Measurements from ENCODE around the gene VEGFA.

The VEGFA gene

DNA sequence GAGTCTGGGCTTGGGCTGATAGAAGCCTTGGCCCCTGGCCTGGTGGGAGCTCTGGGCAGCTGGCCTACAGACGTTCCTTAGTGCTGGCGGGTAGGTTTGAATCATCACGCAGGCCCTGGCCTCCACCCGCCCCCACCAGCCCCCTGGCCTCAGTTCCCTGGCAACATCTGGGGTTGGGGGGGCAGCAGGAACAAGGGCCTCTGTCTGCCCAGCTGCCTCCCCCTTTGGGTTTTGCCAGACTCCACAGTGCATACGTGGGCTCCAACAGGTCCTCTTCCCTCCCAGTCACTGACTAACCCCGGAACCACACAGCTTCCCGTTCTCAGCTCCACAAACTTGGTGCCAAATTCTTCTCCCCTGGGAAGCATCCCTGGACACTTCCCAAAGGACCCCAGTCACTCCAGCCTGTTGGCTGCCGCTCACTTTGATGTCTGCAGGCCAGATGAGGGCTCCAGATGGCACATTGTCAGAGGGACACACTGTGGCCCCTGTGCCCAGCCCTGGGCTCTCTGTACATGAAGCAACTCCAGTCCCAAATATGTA is 957 bp upstream of the VEGFA start:
- Histone ChIP-seq H3K36me3 (ENCODE audit: insufficient read depth, low read length) (no peaks in the 10 kb centered on the region), H3K4me2 (ENCODE audit: low read length) (peak overlapping the region; percentile 97), H3K4me3 (ENCODE audit: low read length) (no peak overlapping the region), H3K9ac (ENCODE audit: low read depth, low read length) (no peak overlapping the region), H3K4me1 (ENCODE audit: control insufficient read depth, insufficient read depth, low read length) (peaks cover 29% of the 10 kb centered on the region), H3K27me3 (ENCODE audit: control insufficient read depth, insufficient read depth, low read length) (peaks cover 9% of the 10 kb centered on the region), H3K9me3 (replicated peaks; ENCODE audit: low read length) (no peaks in the 10 kb centered on the region)

- Histone ChIP-seq H3K4me3 (ENCODE audit: low read length) (peak overlapping the region; percentile 93), H3K9ac (ENCODE audit: low read depth, low read length) (peak overlapping the region; percentile 87), H3K4me1 (ENCODE audit: control insufficient read depth, insufficient read depth, low read length) (peaks cover 43% of the 10 kb centered on the region), H3K27me3 (ENCODE audit: control insufficient read depth, insufficient read depth, low read length) (peaks cover 1% of the 10 kb centered on the region), H3K36me3 (ENCODE audit: insufficient read depth, low read length) (peaks cover 3% of the 10 kb centered on the region), H3K4me2 (ENCODE audit: low read length) (peak overlapping the region; percentile 97), H3K9me3 (replicated peaks; ENCODE audit: low read length) (no peaks in the 10 kb centered on the region)
These were observed 580 bp downstream of the VEGFA start for GRCh38 chr6:43770372-43771209.

GRCh38 chr6:43771210-43771857 is 1.3 kb downstream of the VEGFA start:
- Histone ChIP-seq H3K4me2 (ENCODE audit: low read length) (peak overlapping the region; percentile 97), H3K4me3 (ENCODE audit: low read length) (peak overlapping the region; percentile 93), H3K9me3 (replicated peaks; ENCODE audit: low read length) (no peaks in the 10 kb centered on the region), H3K27me3 (ENCODE audit: control insufficient read depth, insufficient read depth, low read length) (no peaks in the 10 kb centered on the region), H3K9ac (ENCODE audit: low read depth, low read length) (peak overlapping the region; percentile 87), H3K4me1 (ENCODE audit: control insufficient read depth, insufficient read depth, low read length) (peaks cover 44% of the 10 kb centered on the region), H3K36me3 (ENCODE audit: insufficient read depth, low read length) (peaks cover 5% of the 10 kb centered on the region)

GRCh38 chr6:43771858-43772680 is 2.1 kb downstream of the VEGFA start:
- Histone ChIP-seq H3K9me3 (replicated peaks; ENCODE audit: low read length) (no peaks in the 10 kb centered on the region), H3K36me3 (ENCODE audit: insufficient read depth, low read length) (peaks cover 12% of the 10 kb centered on the region), H3K4me1 (ENCODE audit: control insufficient read depth, insufficient read depth, low read length) (peaks cover 44% of the 10 kb centered on the region), H3K9ac (ENCODE audit: low read depth, low read length) (peak overlapping the region; percentile 87), H3K4me3 (ENCODE audit: low read length) (peak overlapping the region; percentile 93), H3K27me3 (ENCODE audit: control insufficient read depth, insufficient read depth, low read length) (no peaks in the 10 kb centered on the region), H3K4me2 (ENCODE audit: low read length) (peak overlapping the region; percentile 97)

- H3K9me3 ChIP-seq (replicated peaks; ENCODE audit: low read length) = no peaks in the 10 kb centered on the region
- H3K4me3 ChIP-seq (ENCODE audit: low read length) = peak overlapping the region; percentile 93
- H3K36me3 ChIP-seq (ENCODE audit: insufficient read depth, low read length) = peaks cover 17% of the 10 kb centered on the region
- H3K4me1 ChIP-seq (ENCODE audit: control insufficient read depth, insufficient read depth, low read length) = peaks cover 44% of the 10 kb centered on the region
- no peaks in the 10 kb centered on the region for H3K27me3 ChIP-seq (ENCODE audit: control insufficient read depth, insufficient read depth, low read length)
- peak overlapping the region; percentile 87 for H3K9ac ChIP-seq (ENCODE audit: low read depth, low read length)
- peak overlapping the region; percentile 97 for H3K4me2 ChIP-seq (ENCODE audit: low read length)
These were observed 2.7 kb downstream of the VEGFA start for GRCh38 chr6:43772681-43773049.

DNA sequence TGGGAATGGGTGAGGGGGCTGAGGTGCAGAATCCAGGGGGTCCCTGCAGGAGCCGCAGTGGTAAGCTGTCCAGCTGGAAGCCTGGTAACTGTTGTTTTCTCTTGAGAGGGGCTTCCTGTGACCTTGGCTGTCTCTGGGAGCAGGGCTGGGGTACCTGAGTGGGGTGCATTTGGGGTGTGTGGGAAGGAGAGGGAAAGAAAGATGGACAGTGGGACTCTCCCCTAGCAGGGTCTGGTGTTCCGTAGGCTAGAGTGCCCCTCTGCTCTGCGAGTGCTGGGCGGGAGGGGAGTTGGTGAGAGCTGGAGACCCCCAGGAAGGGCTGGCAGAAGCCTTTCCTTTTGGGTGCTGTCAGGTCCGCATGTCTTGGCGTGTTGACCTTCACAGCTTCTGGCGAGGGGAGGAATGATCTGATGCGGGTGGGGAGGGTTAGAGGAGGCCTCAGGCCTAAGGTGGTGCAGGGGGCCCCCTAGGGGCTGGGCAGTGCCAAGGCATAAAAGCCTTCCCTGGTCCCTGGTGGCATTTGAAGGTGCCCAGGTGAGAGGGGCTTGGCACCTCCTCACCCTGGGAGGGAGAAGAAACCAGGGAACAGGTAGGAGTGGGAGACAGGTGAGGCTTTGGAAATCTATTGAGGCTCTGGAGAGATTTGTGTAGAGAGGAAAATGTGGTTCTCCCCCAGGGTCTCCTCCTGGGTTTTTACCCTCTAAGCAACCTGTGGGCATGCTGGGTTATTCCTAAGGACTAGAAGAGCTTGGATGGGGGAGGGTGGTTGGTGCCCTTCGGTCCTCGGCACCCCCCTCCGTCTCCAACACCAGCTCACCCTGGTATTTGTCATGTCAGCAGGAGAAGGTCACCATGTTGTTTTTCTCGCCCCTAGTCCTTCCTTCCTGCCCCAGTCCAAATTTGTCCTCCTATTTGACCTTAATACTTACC is 3.3 kb downstream of the VEGFA start:
- H3K9me3 ChIP-seq (replicated peaks; ENCODE audit: low read length) = no peaks in the 10 kb centered on the region
- H3K9ac ChIP-seq (ENCODE audit: low read depth, low read length) = peak overlapping the region; percentile 87
- H3K4me1 ChIP-seq (ENCODE audit: control insufficient read depth, insufficient read depth, low read length) = peaks cover 44% of the 10 kb centered on the region
- peaks cover 24% of the 10 kb centered on the region for H3K36me3 ChIP-seq (ENCODE audit: insufficient read depth, low read length)
- peak overlapping the region; percentile 97 for H3K4me2 ChIP-seq (ENCODE audit: low read length)
- peak overlapping the region; percentile 93 for H3K4me3 ChIP-seq (ENCODE audit: low read length)
- no peaks in the 10 kb centered on the region for H3K27me3 ChIP-seq (ENCODE audit: control insufficient read depth, insufficient read depth, low read length)

GRCh38 chr6:43773980-43774775 is 4.2 kb downstream of the VEGFA start:
- Histone ChIP-seq H3K4me3 (ENCODE audit: low read length) (peak overlapping the region; percentile 93), H3K27me3 (ENCODE audit: control insufficient read depth, insufficient read depth, low read length) (no peaks in the 10 kb centered on the region), H3K36me3 (ENCODE audit: insufficient read depth, low read length) (peaks cover 33% of the 10 kb centered on the region), H3K4me2 (ENCODE audit: low read length) (peak overlapping the region; percentile 97), H3K4me1 (ENCODE audit: control insufficient read depth, insufficient read depth, low read length) (peaks cover 37% of the 10 kb centered on the region), H3K9me3 (replicated peaks; ENCODE audit: low read length) (no peaks in the 10 kb centered on the region), H3K9ac (ENCODE audit: low read depth, low read length) (no peak overlapping the region)

GRCh38 chr6:43774776-43775534 is 4.9 kb downstream of the VEGFA start:
- H3K36me3 ChIP-seq (ENCODE audit: insufficient read depth, low read length) = peaks cover 39% of the 10 kb centered on the region
- peak overlapping the region; percentile 93 for H3K4me3 ChIP-seq (ENCODE audit: low read length)
- peaks cover 35% of the 10 kb centered on the region for H3K4me1 ChIP-seq (ENCODE audit: control insufficient read depth, insufficient read depth, low read length)

DNA sequence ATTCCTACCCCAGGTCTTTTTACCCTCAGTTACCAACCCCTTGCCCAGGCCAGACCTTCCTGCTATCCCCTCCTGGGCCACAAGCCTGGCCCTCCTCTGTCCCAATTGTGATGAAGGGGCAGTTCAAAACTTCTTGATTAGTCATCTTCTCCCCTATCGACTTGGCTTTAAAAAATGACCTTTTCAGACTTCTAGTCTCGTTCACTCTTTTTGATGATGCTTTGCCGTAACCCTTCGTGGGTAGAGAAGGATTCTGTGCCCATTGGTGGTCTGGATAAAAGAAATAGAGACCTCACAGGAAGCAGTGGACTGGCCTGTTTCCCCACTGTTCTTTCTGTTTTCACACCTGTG is 5.5 kb downstream of the VEGFA start:
- H3K4me3 ChIP-seq (ENCODE audit: low read length) = no peak overlapping the region
- H3K4me1 ChIP-seq (ENCODE audit: control insufficient read depth, insufficient read depth, low read length) = peaks cover 35% of the 10 kb centered on the region
- H3K9ac ChIP-seq (ENCODE audit: low read depth, low read length) = no peak overlapping the region
- peaks cover 44% of the 10 kb centered on the region for H3K36me3 ChIP-seq (ENCODE audit: insufficient read depth, low read length)
- no peaks in the 10 kb centered on the region for H3K9me3 ChIP-seq (replicated peaks; ENCODE audit: low read length)
- no peaks in the 10 kb centered on the region for H3K27me3 ChIP-seq (ENCODE audit: control insufficient read depth, insufficient read depth, low read length)
- H3K4me2 ChIP-seq (ENCODE audit: low read length) = peak overlapping the region; percentile 97

More at GRCh38 chr6:43774776-43775534, 4.9 kb downstream of the VEGFA start:
- H3K27me3 ChIP-seq (ENCODE audit: control insufficient read depth, insufficient read depth, low read length) = no peaks in the 10 kb centered on the region
- H3K9ac ChIP-seq (ENCODE audit: low read depth, low read length) = peak overlapping the region; percentile 8
- peak overlapping the region; percentile 97 for H3K4me2 ChIP-seq (ENCODE audit: low read length)
- no peaks in the 10 kb centered on the region for H3K9me3 ChIP-seq (replicated peaks; ENCODE audit: low read length)

All from skeletal muscle satellite cell (primary cell).